Stimulated activated CD4-positive, alpha-beta T cell treated with anti-CD3 and anti-CD28 coated beads, Interleukin-4, amount 100 ng/mL, for 24 hours (primary cell): ENCODE measurements around the gene TEKT1.
"Not testable (repeated sequence)": the region's sequence is repeated elsewhere in the genome, so short reads cannot be mapped to it uniquely, and the experiment has no call there.

Experiments used
- DNase-seq: peaks from one replicate; pipeline ENCODE4 v3.0.0-alpha.2; 2020

Gene TEKT1

DNA sequence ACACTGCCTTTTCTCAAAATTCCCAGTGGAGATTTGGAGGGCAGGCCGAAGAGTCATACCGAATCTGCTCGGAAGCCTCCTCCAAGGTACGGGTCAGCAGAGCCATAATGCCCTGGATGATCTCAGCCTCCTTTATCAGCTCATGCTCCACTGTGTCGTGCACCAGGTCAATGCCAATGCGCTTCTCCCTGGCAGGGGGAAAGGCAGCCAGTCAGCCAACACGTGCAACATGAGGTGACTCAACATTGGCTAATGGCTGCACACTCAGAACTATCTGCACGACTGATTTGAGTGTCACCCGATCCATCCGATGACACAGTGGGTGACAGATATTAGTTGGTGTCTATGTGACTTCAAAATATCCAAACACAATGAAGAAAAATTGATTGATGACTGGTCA is 15.8 kb downstream of the TEKT1 start:
- no peak for DNase-seq

DNA sequence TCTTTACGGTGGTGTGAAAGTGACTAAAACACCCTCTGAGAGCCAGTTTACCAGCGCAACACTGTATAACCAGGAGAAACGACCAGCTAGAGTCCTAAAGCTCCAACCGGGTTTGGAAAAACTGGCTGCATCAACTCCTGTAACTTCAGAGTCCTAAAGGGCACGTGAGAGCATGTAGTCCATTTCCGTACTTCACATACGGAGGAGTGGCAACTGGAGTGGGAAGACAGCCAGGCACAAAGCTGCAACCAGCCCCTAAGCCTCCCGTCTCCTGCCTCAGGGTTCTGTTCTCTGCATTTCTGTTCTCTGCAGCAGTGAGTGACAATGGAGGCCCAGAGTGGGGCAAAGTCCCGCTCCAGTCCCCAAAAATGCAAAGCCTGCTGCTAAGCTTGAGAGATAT is 19.2 kb downstream of the TEKT1 start:
- DNase-seq: no peak

GRCh38 chr17:6811510-6811909 is 20.0 kb downstream of the TEKT1 start:
- DNase-seq: no peak

DNA sequence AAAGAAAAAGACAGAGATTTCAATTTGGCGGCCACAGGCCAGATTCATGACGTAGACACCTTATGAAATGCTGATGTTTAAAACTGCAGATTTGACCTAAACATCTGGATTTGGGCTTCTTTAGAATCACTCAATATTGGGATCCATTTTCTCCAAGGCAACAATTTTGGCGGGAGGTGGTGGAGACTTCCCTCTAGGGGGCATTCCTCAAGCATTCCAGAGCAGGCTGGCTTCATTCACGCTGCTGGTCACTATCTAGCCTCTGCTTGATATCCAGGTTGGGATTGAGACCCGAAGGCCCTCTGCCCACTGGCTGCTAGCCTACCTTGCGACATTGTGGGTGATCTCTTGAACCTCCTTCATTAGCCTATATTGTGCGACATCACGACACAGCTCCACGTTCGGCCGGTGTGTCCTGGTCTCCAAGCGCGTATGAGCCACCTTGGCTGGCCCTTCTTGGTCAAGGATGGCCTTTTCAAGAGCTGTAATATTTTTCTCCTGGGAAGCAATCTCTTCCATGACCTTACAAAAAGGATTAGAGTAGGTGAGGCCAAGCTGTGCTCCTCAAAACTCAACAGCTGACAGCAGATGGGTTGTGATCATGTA is 31.0 kb downstream of the TEKT1 start:
- DNase-seq: no peak

DNA sequence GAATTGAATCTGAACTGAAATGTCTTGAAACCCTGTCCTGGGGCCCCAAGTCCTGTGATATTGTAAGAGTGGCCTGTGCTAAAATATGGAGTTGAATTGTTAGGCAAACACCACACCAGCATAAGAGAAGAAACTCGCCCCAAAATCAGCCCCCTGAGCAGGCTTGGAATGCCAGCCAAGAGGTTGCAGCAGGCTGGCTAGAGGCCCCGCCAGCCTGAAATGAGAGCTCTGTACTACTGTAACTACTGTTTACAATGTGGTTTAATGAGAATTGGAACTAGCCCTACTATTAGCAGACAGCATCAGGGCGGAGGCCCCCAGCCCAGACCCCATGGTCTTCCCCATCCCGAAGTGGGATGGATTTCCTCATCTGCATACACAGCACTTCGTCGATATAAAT is 31.8 kb downstream of the TEKT1 start:
- DNase-seq: no peak

DNA sequence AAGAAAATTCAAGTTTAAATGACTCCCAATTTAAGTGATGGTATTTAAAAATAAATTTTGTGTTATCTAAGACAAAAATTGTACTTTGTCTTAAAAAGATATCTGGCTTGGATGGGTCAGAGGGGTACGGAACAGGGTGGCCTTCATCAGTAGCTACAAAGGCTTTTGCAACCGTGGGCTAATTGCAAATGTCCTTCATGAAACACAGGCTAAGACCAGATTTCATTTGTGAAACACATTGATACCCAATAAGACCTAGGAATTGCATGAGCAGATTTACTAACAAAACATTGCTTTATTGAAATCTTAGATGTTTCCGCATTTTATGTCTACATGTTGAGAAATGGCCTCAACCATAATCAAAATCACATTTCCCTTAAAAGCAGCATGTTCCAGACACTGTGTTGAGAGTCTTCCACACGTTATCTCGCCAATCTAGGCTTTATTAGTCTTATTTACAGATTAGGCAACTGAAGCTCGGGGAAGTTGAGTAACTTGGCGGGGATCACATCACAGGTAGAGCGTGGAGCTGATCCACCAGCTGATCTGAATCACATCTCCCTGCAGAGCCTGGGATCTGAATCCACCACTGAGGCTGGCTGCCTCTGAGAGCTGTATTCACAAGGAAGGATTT is 33.7 kb downstream of the TEKT1 start:
- no peak for DNase-seq

GRCh38 chr17:6796887-6797490 is 34.5 kb downstream of the TEKT1 start:
- DNase-seq: no peak

DNA sequence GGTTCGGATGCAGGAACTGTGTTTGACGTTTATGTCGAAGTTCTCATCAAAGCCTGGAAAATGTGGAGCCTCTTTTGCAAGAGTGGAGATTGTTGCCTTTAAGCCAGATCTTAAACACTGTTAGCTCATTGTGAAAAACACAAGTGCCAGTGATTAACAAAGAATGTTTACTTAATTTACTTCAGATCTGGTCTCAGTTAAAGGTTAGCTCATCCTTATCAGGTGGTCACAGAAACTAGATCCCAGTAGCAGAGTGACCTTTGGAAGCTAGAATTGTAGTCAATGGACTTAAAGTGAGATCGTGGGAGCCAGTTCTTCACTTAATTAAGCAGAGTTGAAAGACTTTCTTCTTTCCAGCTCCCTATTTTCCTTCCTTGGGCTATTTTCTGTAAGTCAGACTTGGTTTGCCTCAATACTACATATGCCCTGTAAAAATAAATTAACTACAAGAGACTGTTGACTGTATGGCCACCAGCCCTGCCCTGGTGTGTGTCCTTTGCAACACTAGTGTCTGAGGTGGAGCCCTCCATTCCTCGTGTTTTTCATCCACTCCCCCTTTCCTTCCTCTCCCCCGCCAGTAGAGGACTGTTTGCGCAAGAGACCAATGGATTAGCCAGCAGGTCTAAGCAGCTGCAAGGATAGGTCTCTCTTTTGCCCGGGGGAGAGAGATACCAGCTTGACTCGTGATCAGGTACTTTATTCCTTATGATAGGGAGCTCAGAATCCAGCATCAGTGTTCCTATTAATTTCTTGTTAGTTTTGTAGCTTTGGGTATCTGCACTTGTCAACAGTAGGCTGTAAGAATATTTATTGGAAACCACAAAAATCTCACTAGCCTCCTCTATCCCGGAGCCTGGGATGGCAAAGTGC is 35.3 kb downstream of the TEKT1 start:
- DNase-seq: no peak

GRCh38 chr17:6793748-6794493 is 37.6 kb downstream of the TEKT1 start:
- no peak for DNase-seq

DNA sequence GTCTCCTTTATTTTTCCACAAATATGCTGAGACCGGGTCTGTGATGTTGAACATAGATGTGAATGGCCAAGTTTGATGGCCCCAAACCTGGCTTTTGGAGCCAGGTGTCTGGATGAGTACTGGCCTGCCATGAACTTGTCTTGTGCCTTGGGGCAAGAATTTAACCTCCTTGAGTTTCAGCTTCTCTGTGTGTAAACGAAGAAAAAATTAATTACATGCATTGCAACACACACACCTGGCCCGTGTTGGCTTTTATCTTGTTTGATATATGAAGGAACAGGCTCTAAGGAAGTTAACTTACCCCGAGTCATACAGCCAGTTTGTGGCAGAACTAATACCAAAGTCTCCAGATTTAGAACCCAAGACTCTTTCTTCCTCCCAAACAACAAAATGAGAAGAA is 42.4 kb downstream of the TEKT1 start:
- DNase-seq: no peak

DNA sequence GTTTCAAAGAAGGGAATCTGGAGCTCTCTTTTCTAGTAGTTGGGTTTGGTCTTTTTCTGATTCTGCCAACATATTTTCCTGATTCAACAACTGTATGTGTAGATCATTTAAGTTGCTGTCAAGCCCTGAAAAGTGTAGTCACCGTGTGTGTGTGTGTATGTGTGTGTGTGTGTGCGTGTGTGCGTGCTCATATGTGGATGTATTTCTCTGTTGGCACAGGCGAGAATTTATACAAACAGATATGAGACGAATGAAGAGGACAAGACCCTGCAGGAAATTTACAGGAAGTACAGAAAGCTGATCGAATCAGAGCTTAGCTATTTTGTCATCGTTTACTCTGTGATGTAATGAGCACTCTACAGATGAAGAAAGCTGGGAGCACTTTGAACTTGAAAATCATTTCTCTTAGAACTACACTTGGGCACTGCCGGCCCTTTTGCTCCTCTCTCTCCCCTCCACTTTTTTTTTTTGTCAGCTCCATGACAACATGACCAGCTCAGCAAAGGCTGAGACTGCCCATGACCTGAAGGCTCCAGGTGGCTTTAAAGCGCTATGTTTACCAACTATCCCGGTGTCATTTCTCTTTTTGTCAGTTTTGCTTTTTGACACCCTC is 44.3 kb downstream of the TEKT1 start:
- DNase-seq: no peak

GRCh38 chr17:6786618-6787017 is 44.9 kb downstream of the TEKT1 start:
- no peak for DNase-seq

GRCh38 chr17:6782244-6782643 is 49.3 kb downstream of the TEKT1 start:
- DNase-seq: no peak

DNA sequence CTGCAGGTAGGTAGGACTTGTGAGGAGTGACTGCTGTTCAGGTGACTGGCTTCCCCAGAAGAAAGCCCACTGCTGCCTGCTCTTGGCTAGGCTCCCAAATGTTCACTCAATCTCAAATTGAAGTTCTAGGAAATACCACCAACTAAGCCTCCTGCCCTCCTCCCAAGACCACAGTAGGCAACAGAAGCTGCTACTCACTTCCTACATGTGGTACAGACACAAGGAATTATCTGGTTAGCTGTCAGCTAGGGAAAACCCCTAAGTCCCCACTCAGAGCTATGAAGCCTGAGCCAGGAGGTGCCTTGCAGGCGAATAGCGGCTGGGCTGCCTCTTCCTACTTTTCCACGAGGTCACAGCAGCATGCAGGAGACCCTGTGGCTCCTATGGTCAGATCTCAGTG is 50.6 kb downstream of the TEKT1 start:
- no peak for DNase-seq

DNA sequence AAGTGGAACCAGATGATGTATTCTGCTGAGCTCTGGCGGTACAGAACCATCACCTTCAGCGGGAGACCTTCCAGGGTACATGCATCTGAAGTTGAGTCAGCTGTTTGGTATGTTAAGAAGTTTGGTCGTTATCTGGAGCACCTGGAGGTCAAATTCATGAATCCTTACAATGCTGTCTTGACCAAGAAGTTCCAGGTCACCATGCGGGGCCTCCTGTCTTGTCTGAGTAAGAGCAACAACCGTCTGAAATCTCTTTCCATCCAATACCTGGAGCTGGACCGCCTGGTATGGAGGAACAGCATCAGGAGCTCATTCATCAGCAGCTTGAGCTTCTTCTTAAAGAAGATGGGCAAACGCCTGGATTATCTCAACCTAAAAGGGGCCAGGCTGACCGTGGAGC is 51.5 kb downstream of the TEKT1 start:
- no peak for DNase-seq

DNA sequence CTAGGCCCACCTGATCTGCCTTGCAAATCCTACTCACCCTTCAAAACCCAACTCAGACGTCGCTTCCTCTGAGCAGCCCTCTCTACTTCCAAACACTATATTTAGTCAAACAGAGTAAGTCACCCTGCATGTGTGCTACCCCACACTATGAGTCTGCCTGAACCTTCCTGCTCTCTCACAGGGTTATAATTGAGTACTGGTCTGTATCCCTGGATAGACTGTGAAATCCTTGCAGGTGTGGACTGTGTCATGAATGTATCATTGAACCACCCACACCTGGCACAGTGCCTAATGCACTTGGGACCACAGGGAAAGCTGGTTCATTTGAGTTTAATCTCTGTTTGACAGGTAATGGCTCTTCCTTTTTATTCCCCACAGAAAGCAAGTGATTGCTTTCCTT is 52.1 kb downstream of the TEKT1 start:
- no peak for DNase-seq

DNA sequence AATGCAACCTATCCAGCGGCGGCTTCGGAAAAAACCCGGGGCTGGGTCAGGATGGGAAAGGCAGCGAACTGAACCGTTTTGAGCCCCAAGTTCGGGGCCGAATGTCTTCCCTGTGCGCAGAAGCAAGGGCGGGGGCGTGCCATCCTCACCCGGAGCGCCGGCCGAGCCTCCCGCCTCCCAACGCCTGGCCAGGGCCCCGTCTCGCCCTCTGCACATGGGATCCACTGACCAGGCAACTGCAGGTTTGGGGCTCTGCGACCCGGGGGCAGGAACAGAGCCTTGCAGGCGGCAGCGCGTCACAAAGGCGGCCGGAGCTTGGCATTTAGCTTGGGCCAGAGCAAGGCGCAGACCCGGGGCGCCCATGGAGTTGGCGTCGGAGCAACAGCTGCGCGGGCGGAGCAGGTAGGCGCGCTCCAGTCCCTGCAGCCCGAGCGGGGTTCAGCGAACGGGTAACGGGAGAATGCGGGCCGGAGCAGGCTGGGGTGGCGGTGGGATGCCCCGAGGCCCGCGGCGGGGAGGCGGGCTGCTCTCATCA is 55.6 kb downstream of the TEKT1 start, which contains the start of gene FBXO39:
TSS of gene FBXO39 (plus strand) at position 345 of the 535 bp plus-strand sequence. CDS start 3,654 bp downstream, outside the sequence.
- no peak for DNase-seq

DNA sequence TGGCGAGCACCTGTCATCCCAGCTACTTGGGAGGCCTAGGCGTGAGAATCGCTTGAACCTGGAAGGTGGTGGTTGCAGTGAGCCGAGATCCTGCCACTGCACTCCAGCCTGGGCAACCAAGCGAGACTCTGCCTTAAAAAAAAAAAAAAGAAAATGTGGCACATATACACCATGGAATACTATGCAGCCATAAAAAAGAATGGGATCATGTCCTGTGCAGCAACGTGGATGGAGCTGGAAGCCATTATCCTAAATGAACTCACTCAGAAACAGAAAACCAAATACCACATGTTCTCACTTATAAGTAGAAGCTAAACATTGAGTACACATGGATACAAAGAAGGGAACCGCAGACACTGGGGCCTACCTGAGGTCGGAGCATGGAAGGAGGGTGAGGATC is 56.6 kb downstream of the TEKT1 start:
- DNase-seq: not testable (repeated sequence)

DNA sequence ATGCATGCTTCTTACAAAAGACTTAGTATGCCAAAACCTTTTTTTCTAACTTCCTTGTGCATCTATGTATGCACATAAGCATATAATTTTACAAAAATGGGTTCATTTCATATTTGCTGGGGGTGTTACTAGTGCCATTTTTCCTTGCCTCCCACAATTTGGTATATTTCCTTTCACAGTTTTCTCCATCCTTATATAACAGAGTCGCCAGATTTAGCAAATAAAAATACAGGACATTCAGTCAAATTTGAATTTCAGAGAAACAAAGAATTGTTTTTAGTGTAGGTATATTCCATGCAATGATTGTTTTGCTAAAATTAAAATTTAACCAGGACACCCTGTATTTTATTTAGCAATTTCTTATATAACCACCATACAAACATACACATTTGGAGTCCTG is 59.5 kb downstream of the TEKT1 start:
- DNase-seq: no peak

DNA sequence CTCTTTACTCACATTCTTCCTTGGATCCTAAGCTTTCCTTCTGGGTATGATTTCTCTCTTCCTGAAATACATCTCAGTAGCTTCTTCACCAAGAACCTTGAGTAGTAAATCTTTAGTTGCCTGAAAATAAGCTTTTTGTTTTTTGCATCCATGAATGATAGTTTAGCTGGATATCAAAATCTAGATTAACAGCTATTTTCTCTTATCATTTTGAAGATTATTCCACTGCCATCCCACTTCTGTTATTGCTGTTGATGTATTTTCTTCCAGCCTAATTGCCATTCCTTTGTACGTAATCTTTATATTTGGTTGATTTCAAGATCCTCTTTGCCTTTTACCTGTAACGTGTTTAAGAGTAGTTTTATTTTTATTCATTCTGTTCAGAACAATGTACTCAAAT is 63.1 kb downstream of the TEKT1 start:
- DNase-seq: no peak

- no peak for DNase-seq
These were observed 69.8 kb downstream of the TEKT1 start for GRCh38 chr17:6761779-6762178.

- no peak for DNase-seq
These were observed 73.8 kb downstream of the TEKT1 start for GRCh38 chr17:6757747-6758146.
